ENCODE results near the gene CYP2A6.
"Not testable (repeated sequence)": the region's sequence is repeated elsewhere in the genome, so short reads cannot be mapped to it uniquely, and the experiment has no call there.

The CYP2A6 gene

GRCh38 chr19:40842997-40843652 is 7.1 kb downstream of the CYP2A6 start:
- DNase-seq: not testable (repeated sequence)

GRCh38 chr19:40842012-40842411 is 8.2 kb downstream of the CYP2A6 start:
- not testable (repeated sequence) for DNase-seq

GRCh38 chr19:40838477-40838876 is 11.8 kb downstream of the CYP2A6 start:
- not testable (repeated sequence) for DNase-seq

- DNase-seq: no peak
Observed at GRCh38 chr19:40836754-40837429, 13.4 kb downstream of the CYP2A6 start.

GRCh38 chr19:40833728-40834533 is 16.3 kb downstream of the CYP2A6 start:
- DNase-seq: not testable (repeated sequence)

GRCh38 chr19:40832431-40832790 is 17.8 kb downstream of the CYP2A6 start:
- DNase-seq: not testable (repeated sequence)

- DNase-seq: peak in 1 of 3 experiments; percentile 58
Observed at GRCh38 chr19:40831502-40832430, 18.5 kb downstream of the CYP2A6 start.

GRCh38 chr19:40830741-40831140 is 19.5 kb downstream of the CYP2A6 start:
- DNase-seq: not testable (repeated sequence)

- no peak for DNase-seq
Observed at GRCh38 chr19:40829205-40829604, 21.0 kb downstream of the CYP2A6 start.

- no peak for DNase-seq
Observed at GRCh38 chr19:40827386-40828247, 22.6 kb downstream of the CYP2A6 start.

GRCh38 chr19:40826699-40827385 is 23.4 kb downstream of the CYP2A6 start:
- DNase-seq: not testable (repeated sequence)

GRCh38 chr19:40826312-40826698 is 23.9 kb downstream of the CYP2A6 start:
- DNase-seq: not testable (repeated sequence)

- not testable (repeated sequence) for DNase-seq
Observed at GRCh38 chr19:40825460-40826095, 24.7 kb downstream of the CYP2A6 start.

- not testable (repeated sequence) for DNase-seq
Observed at GRCh38 chr19:40824916-40825315, 25.3 kb downstream of the CYP2A6 start.

GRCh38 chr19:40822704-40823553 is 27.3 kb downstream of the CYP2A6 start:
- not testable (repeated sequence) for DNase-seq

- DNase-seq: no peak
Observed at GRCh38 chr19:40822161-40822560, 28.1 kb downstream of the CYP2A6 start.

GRCh38 chr19:40819479-40820234 is 30.6 kb downstream of the CYP2A6 start:
- DNase-seq: peak in 2 of 3 experiments; percentile 31 to 44
